Raji (cell line): ENCODE measurements around the gene KYAT1.

Experiments
- POLR2A ChIP-seq: IDR thresholded peaks from 2 replicates; pipeline ENCODE4 v1.6.1; 2011; ENCODE audit warnings: low read depth, low read length, control low read depth; ENCODE audit not compliant: insufficient read depth

KYAT1 gene

DNA sequence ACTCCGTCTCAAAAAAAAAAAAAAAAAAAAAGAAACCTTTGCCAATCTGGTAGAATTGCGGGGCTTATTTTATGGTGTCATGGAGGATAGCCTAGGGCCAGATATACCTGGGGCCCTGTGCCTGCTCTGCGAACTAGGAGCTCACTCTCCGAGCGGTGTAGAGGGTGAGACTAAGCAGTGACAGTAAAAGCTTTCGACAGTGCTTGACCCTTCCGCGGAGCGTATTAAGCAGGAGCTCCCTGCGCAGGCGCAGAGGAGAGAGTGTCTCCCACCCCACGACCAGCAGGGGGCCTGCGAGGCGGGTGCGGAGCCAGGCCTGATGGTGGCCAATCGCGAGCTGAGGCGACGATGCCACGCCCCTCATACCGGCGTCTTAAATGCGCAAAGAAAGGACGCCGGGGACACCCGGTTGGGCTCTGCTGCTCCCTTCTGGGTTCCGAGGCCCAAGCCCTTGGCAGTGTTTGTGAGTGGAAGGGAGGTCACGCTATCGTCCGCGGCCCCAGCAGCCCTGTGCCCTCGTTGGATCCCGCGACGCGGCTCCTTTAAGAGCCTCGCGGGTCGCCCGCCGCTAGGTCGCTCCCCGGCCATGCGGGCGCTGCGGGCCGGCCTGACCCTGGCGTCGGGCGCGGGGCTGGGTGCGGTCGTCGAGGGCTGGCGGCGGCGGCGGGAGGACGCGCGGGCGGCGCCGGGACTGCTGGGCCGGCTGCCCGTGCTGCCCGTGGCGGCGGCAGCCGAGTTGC, 63.5 kb downstream of the KYAT1 start, which contains the start of gene ENDOG:
ENDOG (plus strand) TSS at position 402 of the 740 bp plus-strand sequence; CDS start at position 587, 185 bp downstream.
- TF ChIP-seq POLR2A, result peak; percentile 95

- TF ChIP-seq POLR2A, result no peak
These were observed 70.9 kb downstream of the KYAT1 start for GRCh38 chr9:128810873-128811272.

GRCh38 chr9:128809831-128810230, 71.9 kb downstream of the KYAT1 start:
- no peak for TF ChIP-seq POLR2A

DNA sequence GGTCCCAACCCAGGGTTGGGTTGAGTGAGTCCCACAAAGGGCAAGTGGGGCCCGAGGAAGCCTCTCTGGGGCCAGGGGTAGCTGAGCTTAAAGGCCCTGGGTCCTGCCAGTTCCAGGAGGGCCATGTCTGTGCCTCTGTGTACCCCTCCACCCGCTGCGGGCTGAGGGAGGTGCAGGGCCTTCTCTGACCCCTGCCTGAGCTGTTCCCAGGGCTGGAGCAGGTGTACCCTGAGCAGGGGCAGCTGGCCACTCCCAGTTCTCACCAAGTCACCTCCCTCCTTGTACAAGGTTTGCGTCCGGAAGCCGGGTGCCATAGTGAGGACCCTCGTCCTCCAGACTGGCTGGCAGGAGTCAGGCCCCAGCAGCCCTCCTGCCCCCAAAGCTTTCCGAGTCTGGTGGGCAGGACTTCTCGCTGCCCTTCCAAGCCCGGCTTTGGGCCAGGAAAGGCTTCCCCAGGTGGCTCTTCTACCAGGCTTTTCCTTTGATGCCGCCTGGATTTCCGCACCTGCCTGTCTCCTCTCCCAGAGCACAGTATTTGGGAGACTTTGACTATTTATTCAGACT, 72.6 kb downstream of the KYAT1 start:
- no peak for TF ChIP-seq POLR2A

DNA sequence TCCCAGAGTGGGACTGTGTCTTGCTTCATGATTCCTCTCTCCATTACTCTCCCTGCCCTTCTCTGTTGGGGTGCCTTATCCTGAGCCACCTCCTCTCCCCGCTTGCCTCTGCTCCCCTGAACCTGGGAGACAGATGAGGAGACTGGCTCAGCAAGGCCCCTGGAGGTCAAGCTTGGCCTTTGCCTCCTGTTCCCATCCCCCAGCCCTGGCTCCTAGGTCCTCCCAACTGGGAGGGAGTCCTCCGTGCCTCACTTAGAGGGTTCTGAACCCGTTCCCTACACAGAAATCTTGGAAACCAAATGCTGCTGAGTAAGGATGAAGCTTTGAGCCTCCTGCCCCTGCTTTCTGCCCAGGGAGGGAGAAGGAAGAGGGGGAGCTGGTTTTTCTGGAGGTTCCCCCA, 73.2 kb downstream of the KYAT1 start:
- no peak for TF ChIP-seq POLR2A

- TF ChIP-seq POLR2A, result no peak
These were observed 73.9 kb downstream of the KYAT1 start for GRCh38 chr9:128807827-128808226.

DNA sequence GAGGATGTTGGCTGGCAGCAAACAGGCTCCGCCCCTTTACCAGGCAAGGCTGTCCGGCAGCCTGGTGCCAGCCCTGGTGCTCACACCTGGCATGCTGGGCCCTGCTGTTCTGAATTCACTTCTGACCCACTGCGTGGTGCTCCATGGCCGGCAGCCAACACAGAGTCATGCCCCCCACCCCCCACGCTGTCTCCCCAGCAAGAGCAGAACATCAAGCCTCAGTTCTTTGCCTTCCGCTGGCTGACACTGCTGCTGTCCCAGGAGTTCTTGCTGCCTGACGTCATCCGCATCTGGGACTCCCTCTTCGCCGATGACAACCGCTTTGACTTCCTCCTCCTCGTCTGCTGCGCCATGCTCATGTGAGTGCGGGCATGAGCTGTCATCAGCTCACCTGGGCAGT, 76.1 kb downstream of the KYAT1 start:
- TF ChIP-seq POLR2A, result no peak

GRCh38 chr9:128802482-128802881, 79.3 kb downstream of the KYAT1 start:
- TF ChIP-seq POLR2A, result no peak

- TF ChIP-seq POLR2A, result no peak
These were observed 81.7 kb downstream of the KYAT1 start for GRCh38 chr9:128800061-128800460.

DNA sequence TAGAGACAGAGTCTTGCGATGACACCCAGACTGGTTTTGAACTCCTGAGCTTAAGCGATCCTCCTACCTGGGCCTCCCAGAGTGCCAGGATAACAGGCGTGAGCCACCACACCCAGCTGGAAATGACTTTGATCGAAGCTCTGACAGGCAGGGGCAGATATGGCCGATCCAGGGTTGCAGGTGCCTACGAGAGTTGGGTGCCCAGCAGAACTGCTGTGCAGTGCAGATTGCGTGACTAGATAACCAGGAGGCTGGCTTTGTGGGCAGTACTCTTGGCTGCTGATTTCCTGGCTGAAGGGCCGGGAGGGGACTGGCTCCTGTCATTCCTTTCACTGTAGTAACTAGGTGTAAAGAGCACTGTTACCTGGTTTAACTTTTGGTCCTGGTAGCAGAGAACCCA, 82.9 kb downstream of the KYAT1 start:
- no peak for TF ChIP-seq POLR2A

DNA sequence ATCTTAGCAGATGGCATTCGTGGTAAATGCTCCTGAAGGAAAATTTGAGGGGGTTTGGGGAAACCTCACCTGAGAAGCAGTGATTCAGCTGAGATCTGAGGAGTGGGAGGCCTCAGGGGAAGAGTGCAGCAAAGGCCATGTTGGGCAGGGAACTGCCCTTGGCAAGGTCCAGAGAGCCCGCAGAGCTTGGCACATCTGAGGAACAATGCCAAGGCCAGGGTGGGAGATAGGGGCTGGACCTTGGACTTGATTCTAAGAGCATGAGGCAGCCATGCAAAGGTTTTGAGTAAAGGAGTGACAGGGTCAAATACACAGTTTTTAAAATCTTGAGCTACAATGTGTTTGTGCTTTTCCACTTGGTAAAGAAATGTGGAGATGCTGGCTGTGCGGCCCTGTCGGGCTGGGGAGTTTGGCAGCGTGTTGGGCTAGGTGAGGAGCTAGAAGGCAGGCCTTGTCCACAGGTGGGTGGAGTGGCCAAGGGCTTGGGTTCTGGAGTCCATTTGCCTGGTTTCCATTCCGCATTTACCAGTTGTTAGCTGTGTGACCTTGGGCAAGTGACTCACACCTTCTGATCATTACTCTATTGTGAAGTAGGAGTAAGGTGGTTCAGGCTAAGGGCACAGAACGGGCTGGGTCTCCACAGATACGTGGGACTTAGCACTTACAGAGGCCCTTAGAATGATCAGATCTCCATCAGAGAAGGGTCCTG, 88.6 kb downstream of the KYAT1 start:
- TF ChIP-seq POLR2A, result no peak

DNA sequence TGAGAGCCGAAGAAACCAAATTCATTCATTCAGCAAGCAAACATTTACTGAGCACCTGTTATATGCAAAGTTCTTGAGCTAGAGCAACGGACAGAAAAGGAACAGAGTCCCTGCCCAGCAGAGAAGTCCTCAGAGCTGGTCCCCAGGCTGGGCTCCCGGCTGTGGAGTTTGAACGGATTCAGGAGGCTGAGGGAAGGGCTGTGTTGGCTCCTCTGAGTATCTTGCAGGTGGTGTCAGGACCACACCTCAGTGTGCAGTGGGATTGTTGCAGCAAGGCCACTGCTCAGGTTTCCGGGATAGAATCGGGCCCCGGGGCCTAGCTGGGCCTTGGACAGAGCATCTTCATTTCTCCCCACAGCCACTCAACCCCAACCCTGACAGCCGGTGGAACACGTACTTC, 89.6 kb downstream of the KYAT1 start:
- TF ChIP-seq POLR2A, result no peak

DNA sequence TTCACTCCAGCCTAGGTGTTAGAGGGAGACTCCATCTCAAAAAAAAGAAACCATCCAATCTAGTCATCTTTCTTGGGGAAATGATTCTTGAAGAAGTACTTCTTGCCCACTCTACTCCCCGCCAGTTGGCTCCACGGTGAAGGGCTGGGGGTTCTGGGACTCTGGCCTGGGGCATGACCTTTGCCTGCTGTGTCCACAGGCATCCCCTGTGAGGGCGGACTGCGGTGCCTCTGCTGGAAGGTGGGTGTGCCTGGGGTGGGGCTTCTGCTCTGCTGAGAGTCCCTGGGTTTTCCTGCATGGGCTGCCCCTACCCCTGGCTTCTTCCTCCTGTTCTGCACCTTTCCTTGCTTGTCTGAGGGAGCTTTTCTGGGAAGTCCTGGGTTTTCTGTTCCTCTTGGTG, 91.2 kb downstream of the KYAT1 start:
- TF ChIP-seq POLR2A, result no peak

- no peak for TF ChIP-seq POLR2A
These were observed 93.3 kb downstream of the KYAT1 start for GRCh38 chr9:128788445-128788844.

DNA sequence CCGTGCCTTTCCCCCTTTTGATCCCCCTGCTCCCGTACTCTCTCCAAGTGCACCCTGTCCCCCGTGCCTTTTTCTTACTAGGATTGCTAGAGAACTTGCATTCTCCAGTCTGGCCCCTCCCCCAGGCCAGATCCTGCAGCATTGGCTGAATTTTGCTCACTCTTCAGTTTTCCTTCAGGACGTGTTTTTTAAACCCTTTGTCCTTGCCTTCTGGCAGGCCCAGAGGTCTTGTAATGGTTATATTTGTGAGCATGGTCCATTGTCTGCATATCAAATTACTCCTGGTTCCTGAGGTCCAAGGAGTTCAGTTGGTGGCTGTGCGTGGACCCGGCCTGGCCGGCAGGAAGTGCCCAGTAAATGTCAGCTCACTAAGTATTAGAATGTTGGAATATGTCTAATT, 94.1 kb downstream of the KYAT1 start:
- no peak for TF ChIP-seq POLR2A
